Measurements from ENCODE around the gene SKAP1.

- TF ChIP-seq, protein P1, sequence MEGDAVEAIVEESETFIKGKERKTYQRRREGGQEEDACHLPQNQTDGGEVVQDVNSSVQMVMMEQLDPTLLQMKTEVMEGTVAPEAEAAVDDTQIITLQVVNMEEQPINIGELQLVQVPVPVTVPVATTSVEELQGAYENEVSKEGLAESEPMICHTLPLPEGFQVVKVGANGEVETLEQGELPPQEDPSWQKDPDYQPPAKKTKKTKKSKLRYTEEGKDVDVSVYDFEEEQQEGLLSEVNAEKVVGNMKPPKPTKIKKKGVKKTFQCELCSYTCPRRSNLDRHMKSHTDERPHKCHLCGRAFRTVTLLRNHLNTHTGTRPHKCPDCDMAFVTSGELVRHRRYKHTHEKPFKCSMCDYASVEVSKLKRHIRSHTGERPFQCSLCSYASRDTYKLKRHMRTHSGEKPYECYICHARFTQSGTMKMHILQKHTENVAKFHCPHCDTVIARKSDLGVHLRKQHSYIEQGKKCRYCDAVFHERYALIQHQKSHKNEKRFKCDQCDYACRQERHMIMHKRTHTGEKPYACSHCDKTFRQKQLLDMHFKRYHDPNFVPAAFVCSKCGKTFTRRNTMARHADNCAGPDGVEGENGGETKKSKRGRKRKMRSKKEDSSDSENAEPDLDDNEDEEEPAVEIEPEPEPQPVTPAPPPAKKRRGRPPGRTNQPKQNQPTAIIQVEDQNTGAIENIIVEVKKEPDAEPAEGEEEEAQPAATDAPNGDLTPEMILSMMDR (IDR thresholded peaks at IDR 0.05) = no peak
- TF ChIP-seq POLR2A (IDR thresholded peaks at IDR 0.05) (no peak), EP300 (IDR thresholded peaks at IDR 0.05) (no peak)
Measured at GRCh38 chr17:48129981-48130380, 300.0 kb downstream of the SKAP1 start.

Data from ovary (tissue), 3 donors.